GM23338 (cell line): ENCODE measurements around the gene GAK. TPM values are rescaled to one million over a fixed set of nuclear protein-coding genes. Genes with fewer than 3 reads are reported as not detected.

ENCODE experiments used
- ATAC-seq: fragments of 200-7000 bp; cut with Tn5 transposase; 3 replicates; pipeline ENCODE4 v1.9.1; 2020
- DNase-seq: peaks from one replicate; pipeline ENCODE4 v3.0.0-alpha.2; 2015; ENCODE audit warnings: low spot score
- H2AFZ ChIP-seq: fragments of 200-600 bp; sonication (generic); 2 replicates; pipeline ENCODE4 v1.8.0; 2016; ENCODE audit warnings: antibody characterized with exemption, mild to moderate bottlenecking, moderate library complexity
- H3F3A ChIP-seq: fragments of 200-600 bp; sonication (generic); replicated peaks from 2 replicates; pipeline ENCODE4 v1.8.0; 2017; ENCODE audit warnings: antibody characterized with exemption, mixed run types, low read depth
- H3K27ac ChIP-seq: fragments of 200-600 bp; sonication (generic); 2 replicates; pipeline ENCODE4 v1.6.1; 2016; ENCODE audit warnings: low read depth
- H3K27me3 ChIP-seq: fragments of 200-600 bp; sonication (generic); 2 replicates; pipeline ENCODE4 v1.8.0; 2016; ENCODE audit warnings: mild to moderate bottlenecking, mixed run types, moderate library complexity; ENCODE audit not compliant: insufficient read depth
- H3K36me3 ChIP-seq: fragments of 200-600 bp; sonication (generic); 2 replicates; pipeline ENCODE4 v1.8.0; 2016; ENCODE audit warnings: mild to moderate bottlenecking; ENCODE audit not compliant: insufficient read depth
- H3K4me1 ChIP-seq: fragments of 200-600 bp; sonication (generic); 2 replicates; pipeline ENCODE4 v1.8.0; 2016; ENCODE audit warnings: mild to moderate bottlenecking, moderate library complexity; ENCODE audit not compliant: insufficient read depth
- H3K4me2 ChIP-seq: fragments of 200-600 bp; sonication (generic); 2 replicates; pipeline ENCODE4 v1.7.1; 2017; ENCODE audit warnings: mixed run types
- H3K4me3 ChIP-seq: fragments of 200-600 bp; sonication (generic); 2 replicates; pipeline ENCODE4 v1.6.1; 2016; ENCODE audit warnings: mixed run types
- H3K79me2 ChIP-seq: fragments of 200-600 bp; sonication (generic); replicated peaks from 2 replicates; pipeline ENCODE4 v1.8.0; 2017; ENCODE audit warnings: mild to moderate bottlenecking; ENCODE audit not compliant: insufficient read depth
- H3K9me2 ChIP-seq: fragments of 200-600 bp; sonication (generic); 2 replicates; pipeline ENCODE4 v1.8.0; 2017; ENCODE audit not compliant: insufficient read depth
- H4K20me1 ChIP-seq: fragments of 200-600 bp; sonication (generic); replicated peaks from 2 replicates; pipeline ENCODE4 v1.8.0; 2017; ENCODE audit warnings: mild to moderate bottlenecking; ENCODE audit not compliant: insufficient read depth
- H3K27ac Mint-ChIP-seq: 2 replicates; pipeline ENCODE4 v1.8.0; 2020; ENCODE audit warnings: inconsistent platforms, mild to moderate bottlenecking, moderate library complexity, mixed read lengths
- H3K27me3 Mint-ChIP-seq: 3 replicates; pipeline ENCODE4 v1.8.0; 2022; ENCODE audit warnings: low read depth, mild to moderate bottlenecking, moderate library complexity, mixed read lengths, inconsistent platforms; ENCODE audit not compliant: insufficient read depth, poor library complexity
- H3K36me3 Mint-ChIP-seq: 3 replicates; pipeline ENCODE4 v1.8.0; 2021; ENCODE audit warnings: low read depth, mild to moderate bottlenecking, inconsistent platforms, moderate library complexity, mixed read lengths
- H3K4me1 Mint-ChIP-seq: 3 replicates; pipeline ENCODE4 v1.8.0; 2020; ENCODE audit warnings: mild to moderate bottlenecking, inconsistent platforms, mixed read lengths
- H3K4me3 Mint-ChIP-seq: 3 replicates; pipeline ENCODE4 v1.8.0; 2021; ENCODE audit warnings: moderate library complexity, mild to moderate bottlenecking, inconsistent platforms, mixed read lengths
- H3K9me3 Mint-ChIP-seq: 3 replicates; pipeline ENCODE4 v1.8.0; 2020; ENCODE audit warnings: moderate library complexity, mild to moderate bottlenecking, inconsistent platforms, mixed read lengths
- CREB1 ChIP-seq: fragments of 250-450 bp; sonication (Bioruptor Pico); IDR thresholded peaks from 2 replicates; pipeline ENCODE4 v1.5.0; 2020; ENCODE audit warnings: low read depth, mild to moderate bottlenecking, moderate library complexity
- EZH2 ChIP-seq: fragments of 200-600 bp; sonication (generic); IDR thresholded peaks from one replicate; pipeline ENCODE4 v1.8.0; 2017; ENCODE audit warnings: antibody characterized with exemption, mild to moderate bottlenecking, low read depth; ENCODE audit not compliant: unreplicated experiment
- EZH2phosphoT487 ChIP-seq: fragments of 200-600 bp; sonication (generic); IDR thresholded peaks from one replicate; pipeline ENCODE4 v1.8.1; 2018; ENCODE audit warnings: antibody characterized with exemption; ENCODE audit not compliant: unreplicated experiment
- JUNB ChIP-seq: IDR thresholded peaks from one replicate; pipeline ENCODE4 v1.6.1; 2016; ENCODE audit warnings: antibody characterized with exemption; ENCODE audit not compliant: unreplicated experiment
- NANOG ChIP-seq: IDR thresholded peaks from 2 replicates; pipeline ENCODE4 v1.6.1; 2016; ENCODE audit warnings: antibody characterized with exemption, borderline replicate concordance
- POLR2AphosphoS5 ChIP-seq: IDR thresholded peaks from 2 replicates; pipeline ENCODE4 v1.6.1; 2016; ENCODE audit warnings: antibody characterized with exemption, low read depth
- STAT1 ChIP-seq: IDR thresholded peaks from one replicate; pipeline ENCODE4 v1.6.1; 2016; ENCODE audit warnings: antibody characterized with exemption; ENCODE audit not compliant: unreplicated experiment
- ZNF114 ChIP-seq: fragments of 250-450 bp; sonication (Bioruptor Pico); IDR thresholded peaks from 2 replicates; pipeline ENCODE4 v1.5.0; 2020; ENCODE audit warnings: mild to moderate bottlenecking, moderate library complexity
- ZNF331 ChIP-seq: fragments of 250-450 bp; sonication (Bioruptor Pico); IDR thresholded peaks from 2 replicates; pipeline ENCODE4 v1.5.0; 2020; ENCODE audit warnings: low read depth, mild to moderate bottlenecking, moderate library complexity
- polyA plus RNA-seq: library from polyadenylated mRNA; unstranded; fragments of >200 nt; fragmentation: Nextera tagmentation; extraction: Ambion mirVana; gene quantifications from 2 replicates; pipeline ENCODE4 v1.2.1, GENCODE V29; 2016
- total RNA-seq: library from RNA; depleted of rRNA; stranded (reverse); fragments of >200 nt; shearing (Covaris generic); gene quantifications from 2 replicates; pipeline ENCODE4 v1.2.3, GENCODE V29; 2014
- TF ChIP-seq, protein P1 (sequence below): IDR thresholded peaks from one replicate; pipeline ENCODE4 v1.6.1; 2018; ENCODE audit warnings: antibody characterized with exemption; ENCODE audit not compliant: unreplicated experiment
- TF ChIP-seq, protein P2 (sequence below): IDR thresholded peaks from 2 replicates; pipeline ENCODE4 v1.6.1; 2016; ENCODE audit warnings: antibody characterized with exemption
- TF ChIP-seq, protein P3 (sequence below): fragments of 250-450 bp; sonication (Bioruptor Pico); IDR thresholded peaks from 2 replicates; pipeline ENCODE4 v1.5.0; 2020; ENCODE audit warnings: mild to moderate bottlenecking, moderate library complexity
- TF ChIP-seq, protein P4 (sequence below), 2 experiments: fragments of 200-600 bp in 1 of 2; sonication (generic) in 1 of 2; conservative IDR thresholded peaks; 2 replicates each; pipeline versions ENCODE4 v1.5.1 to v1.6.1; 2016 to 2017; ENCODE audit warnings: antibody characterized with exemption in 2 of 2, low read depth in 2 of 2, mild to moderate bottlenecking in 2 of 2, moderate library complexity in 1 of 2

GAK gene
- total and polyA plus RNA-seq, 2 experiments from 2014 or later, result 48.5 to 124 TPM

DNA sequence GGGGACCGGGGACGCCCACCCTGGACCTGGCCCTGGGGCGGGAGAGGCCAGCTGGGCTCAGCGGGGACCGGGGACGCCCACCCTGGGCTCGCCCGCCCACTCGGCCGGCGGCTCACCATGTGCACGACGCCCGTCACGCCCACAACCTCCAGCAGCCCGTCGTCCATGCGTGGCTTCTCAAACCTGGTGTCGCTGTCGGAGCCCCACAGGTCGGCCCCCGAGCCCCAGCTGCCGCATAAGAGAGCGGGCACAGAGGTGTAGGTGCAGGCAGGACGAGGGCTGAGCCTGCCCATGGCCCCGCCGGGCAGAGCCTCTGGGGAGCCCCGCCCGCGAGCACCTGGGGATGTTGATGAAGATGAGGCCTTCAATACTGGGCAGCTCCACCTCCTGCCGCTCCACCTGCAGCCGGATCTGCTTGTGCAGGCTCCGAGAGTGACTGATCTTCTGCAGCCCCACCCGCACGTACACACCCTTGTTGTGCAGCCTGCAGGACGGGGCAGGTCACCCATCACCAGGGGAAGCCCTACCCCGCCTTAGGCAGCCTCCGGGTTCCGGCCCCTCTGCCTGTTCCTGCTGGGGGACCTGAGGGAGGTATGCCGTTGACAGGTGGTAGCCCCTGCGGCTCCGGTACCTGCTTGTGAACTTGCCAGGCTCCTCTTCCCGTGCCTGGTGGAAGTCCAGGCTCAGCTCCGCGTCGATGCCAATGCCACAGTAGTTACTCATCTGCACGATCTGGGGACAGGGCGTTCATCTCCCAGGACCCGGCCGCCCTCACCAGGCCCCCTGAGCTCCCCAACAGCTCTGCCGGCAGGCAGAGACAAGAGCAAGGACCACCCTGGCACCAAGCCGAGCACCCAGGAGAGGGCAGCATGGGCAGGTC, 29.5 kb upstream of the GAK start:
- DNase-seq, result no peak
- Histone ChIP-seq H3K79me2 (no peaks in the 10 kb centered on the region), H3K4me1 (no peaks in the 10 kb centered on the region), H3F3A (no peaks in the 10 kb centered on the region), H3K36me3 (no peaks in the 10 kb centered on the region), H3K4me3 (no peak overlapping the region), H3K9me2 (no peaks in the 10 kb centered on the region), H3K4me2 (no peak overlapping the region), H3K27me3 (no peaks in the 10 kb centered on the region), H2AFZ (no peak overlapping the region), H4K20me1 (no peaks in the 10 kb centered on the region; the same call in 1 of the 2 replicates), H3K27ac (no peak overlapping the region)
- H3K4me1 Mint-ChIP-seq, result no peaks in the 10 kb centered on the region
- no peaks in the 10 kb centered on the region for H3K9me3 Mint-ChIP-seq
- no peak overlapping the region for H3K4me3 Mint-ChIP-seq
- peaks cover 6% of the 10 kb centered on the region for H3K27me3 Mint-ChIP-seq
- no peak overlapping the region for H3K27ac Mint-ChIP-seq
- no peak for TF ChIP-seq NANOG
- TF ChIP-seq JUNB, result no peak
- no peak for TF ChIP-seq CREB1
- no peak for TF ChIP-seq EZH2
- TF ChIP-seq, protein P1, sequence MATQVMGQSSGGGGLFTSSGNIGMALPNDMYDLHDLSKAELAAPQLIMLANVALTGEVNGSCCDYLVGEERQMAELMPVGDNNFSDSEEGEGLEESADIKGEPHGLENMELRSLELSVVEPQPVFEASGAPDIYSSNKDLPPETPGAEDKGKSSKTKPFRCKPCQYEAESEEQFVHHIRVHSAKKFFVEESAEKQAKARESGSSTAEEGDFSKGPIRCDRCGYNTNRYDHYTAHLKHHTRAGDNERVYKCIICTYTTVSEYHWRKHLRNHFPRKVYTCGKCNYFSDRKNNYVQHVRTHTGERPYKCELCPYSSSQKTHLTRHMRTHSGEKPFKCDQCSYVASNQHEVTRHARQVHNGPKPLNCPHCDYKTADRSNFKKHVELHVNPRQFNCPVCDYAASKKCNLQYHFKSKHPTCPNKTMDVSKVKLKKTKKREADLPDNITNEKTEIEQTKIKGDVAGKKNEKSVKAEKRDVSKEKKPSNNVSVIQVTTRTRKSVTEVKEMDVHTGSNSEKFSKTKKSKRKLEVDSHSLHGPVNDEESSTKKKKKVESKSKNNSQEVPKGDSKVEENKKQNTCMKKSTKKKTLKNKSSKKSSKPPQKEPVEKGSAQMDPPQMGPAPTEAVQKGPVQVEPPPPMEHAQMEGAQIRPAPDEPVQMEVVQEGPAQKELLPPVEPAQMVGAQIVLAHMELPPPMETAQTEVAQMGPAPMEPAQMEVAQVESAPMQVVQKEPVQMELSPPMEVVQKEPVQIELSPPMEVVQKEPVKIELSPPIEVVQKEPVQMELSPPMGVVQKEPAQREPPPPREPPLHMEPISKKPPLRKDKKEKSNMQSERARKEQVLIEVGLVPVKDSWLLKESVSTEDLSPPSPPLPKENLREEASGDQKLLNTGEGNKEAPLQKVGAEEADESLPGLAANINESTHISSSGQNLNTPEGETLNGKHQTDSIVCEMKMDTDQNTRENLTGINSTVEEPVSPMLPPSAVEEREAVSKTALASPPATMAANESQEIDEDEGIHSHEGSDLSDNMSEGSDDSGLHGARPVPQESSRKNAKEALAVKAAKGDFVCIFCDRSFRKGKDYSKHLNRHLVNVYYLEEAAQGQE, result no peak
- TF ChIP-seq ZNF331 (CRISPR knock-in tag), result no peak
- TF ChIP-seq POLR2AphosphoS5, result no peak
- no peak for TF ChIP-seq ZNF114
- no peak for TF ChIP-seq STAT1
- TF ChIP-seq, protein P2, sequence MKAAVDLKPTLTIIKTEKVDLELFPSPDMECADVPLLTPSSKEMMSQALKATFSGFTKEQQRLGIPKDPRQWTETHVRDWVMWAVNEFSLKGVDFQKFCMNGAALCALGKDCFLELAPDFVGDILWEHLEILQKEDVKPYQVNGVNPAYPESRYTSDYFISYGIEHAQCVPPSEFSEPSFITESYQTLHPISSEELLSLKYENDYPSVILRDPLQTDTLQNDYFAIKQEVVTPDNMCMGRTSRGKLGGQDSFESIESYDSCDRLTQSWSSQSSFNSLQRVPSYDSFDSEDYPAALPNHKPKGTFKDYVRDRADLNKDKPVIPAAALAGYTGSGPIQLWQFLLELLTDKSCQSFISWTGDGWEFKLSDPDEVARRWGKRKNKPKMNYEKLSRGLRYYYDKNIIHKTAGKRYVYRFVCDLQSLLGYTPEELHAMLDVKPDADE, result no peak
- TF ChIP-seq, protein P3, sequence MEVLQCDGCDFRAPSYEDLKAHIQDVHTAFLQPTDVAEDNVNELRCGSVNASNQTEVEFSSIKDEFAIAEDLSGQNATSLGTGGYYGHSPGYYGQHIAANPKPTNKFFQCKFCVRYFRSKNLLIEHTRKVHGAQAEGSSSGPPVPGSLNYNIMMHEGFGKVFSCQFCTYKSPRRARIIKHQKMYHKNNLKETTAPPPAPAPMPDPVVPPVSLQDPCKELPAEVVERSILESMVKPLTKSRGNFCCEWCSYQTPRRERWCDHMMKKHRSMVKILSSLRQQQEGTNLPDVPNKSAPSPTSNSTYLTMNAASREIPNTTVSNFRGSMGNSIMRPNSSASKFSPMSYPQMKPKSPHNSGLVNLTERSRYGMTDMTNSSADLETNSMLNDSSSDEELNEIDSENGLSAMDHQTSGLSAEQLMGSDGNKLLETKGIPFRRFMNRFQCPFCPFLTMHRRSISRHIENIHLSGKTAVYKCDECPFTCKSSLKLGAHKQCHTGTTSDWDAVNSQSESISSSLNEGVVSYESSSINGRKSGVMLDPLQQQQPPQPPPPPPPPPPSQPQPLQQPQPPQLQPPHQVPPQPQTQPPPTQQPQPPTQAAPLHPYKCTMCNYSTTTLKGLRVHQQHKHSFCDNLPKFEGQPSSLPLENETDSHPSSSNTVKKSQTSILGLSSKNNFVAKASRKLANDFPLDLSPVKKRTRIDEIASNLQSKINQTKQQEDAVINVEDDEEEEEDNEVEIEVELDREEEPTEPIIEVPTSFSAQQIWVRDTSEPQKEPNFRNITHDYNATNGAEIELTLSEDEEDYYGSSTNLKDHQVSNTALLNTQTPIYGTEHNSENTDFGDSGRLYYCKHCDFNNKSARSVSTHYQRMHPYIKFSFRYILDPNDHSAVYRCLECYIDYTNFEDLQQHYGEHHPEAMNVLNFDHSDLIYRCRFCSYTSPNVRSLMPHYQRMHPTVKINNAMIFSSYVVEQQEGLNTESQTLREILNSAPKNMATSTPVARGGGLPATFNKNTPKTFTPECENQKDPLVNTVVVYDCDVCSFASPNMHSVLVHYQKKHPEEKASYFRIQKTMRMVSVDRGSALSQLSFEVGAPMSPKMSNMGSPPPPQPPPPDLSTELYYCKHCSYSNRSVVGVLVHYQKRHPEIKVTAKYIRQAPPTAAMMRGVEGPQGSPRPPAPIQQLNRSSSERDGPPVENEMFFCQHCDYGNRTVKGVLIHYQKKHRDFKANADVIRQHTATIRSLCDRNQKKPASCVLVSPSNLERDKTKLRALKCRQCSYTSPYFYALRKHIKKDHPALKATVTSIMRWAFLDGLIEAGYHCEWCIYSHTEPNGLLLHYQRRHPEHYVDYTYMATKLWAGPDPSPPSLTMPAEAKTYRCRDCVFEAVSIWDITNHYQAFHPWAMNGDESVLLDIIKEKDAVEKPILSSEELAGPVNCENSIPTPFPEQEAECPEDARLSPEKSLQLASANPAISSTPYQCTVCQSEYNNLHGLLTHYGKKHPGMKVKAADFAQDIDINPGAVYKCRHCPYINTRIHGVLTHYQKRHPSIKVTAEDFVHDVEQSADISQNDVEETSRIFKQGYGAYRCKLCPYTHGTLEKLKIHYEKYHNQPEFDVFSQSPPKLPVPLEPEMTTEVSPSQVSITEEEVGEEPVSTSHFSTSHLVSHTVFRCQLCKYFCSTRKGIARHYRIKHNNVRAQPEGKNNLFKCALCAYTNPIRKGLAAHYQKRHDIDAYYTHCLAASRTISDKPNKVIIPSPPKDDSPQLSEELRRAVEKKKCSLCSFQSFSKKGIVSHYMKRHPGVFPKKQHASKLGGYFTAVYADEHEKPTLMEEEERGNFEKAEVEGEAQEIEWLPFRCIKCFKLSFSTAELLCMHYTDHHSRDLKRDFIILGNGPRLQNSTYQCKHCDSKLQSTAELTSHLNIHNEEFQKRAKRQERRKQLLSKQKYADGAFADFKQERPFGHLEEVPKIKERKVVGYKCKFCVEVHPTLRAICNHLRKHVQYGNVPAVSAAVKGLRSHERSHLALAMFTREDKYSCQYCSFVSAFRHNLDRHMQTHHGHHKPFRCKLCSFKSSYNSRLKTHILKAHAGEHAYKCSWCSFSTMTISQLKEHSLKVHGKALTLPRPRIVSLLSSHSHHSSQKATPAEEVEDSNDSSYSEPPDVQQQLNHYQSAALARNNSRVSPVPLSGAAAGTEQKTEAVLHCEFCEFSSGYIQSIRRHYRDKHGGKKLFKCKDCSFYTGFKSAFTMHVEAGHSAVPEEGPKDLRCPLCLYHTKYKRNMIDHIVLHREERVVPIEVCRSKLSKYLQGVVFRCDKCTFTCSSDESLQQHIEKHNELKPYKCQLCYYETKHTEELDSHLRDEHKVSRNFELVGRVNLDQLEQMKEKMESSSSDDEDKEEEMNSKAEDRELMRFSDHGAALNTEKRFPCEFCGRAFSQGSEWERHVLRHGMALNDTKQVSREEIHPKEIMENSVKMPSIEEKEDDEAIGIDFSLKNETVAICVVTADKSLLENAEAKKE (CRISPR knock-in tag), result no peak
- no peak for TF ChIP-seq EZH2phosphoT487
- TF ChIP-seq, protein P4, sequence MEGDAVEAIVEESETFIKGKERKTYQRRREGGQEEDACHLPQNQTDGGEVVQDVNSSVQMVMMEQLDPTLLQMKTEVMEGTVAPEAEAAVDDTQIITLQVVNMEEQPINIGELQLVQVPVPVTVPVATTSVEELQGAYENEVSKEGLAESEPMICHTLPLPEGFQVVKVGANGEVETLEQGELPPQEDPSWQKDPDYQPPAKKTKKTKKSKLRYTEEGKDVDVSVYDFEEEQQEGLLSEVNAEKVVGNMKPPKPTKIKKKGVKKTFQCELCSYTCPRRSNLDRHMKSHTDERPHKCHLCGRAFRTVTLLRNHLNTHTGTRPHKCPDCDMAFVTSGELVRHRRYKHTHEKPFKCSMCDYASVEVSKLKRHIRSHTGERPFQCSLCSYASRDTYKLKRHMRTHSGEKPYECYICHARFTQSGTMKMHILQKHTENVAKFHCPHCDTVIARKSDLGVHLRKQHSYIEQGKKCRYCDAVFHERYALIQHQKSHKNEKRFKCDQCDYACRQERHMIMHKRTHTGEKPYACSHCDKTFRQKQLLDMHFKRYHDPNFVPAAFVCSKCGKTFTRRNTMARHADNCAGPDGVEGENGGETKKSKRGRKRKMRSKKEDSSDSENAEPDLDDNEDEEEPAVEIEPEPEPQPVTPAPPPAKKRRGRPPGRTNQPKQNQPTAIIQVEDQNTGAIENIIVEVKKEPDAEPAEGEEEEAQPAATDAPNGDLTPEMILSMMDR (conservative IDR thresholded peaks at IDR 0.05; ENCODE audit: low read depth in 2 of 2), result no peak
- no peaks in the 10 kb centered on the region for H3K36me3 Mint-ChIP-seq
- no peak for ATAC-seq
